Keratinocyte (primary cell): ENCODE measurements around the gene TSHZ2.

Source experiments
- EZH2 ChIP-seq: IDR thresholded peaks from one replicate; pipeline ENCODE4 v1.6.1; 2012; ENCODE audit warnings: inconsistent platforms, mild to moderate bottlenecking, low read length, moderate library complexity
- TF ChIP-seq, protein P1 (sequence below), 3 experiments: IDR thresholded peaks in 1 of 3; conservative IDR thresholded peaks in 1 of 3; optimal IDR thresholded peaks in 1 of 3; 2 replicates in 2 of 3; 3 replicates in 1 of 3; pipeline versions ENCODE3 to v1.5.1; 2011; ENCODE audit warnings: low read length in 3 of 3, mild to moderate bottlenecking in 3 of 3, moderate library complexity in 2 of 3, control low read depth in 1 of 3, inconsistent platforms in 1 of 3; ENCODE audit not compliant: insufficient read depth in 2 of 3; ENCODE audit errors: extremely low read depth in 1 of 3

DNA sequence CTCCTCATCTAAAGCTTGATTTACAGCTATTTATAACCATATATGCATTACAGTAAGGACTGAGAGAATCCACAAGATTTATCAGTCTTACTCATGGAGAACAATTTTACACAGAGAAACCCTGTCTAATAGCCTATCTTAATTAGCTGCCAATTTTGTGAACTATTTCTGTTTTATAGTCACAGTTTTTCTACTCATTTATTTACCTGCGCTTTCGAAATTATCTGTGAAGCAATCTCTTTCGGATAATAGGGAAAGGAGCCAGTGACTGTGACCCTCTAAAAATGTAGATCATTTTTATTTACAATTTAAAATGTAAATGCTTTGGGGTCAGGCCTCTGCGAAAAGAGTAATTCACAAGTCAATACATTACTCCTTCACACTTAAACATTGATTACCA, 98.1 kb downstream of the TSHZ2 start:
- TF ChIP-seq, protein P1, sequence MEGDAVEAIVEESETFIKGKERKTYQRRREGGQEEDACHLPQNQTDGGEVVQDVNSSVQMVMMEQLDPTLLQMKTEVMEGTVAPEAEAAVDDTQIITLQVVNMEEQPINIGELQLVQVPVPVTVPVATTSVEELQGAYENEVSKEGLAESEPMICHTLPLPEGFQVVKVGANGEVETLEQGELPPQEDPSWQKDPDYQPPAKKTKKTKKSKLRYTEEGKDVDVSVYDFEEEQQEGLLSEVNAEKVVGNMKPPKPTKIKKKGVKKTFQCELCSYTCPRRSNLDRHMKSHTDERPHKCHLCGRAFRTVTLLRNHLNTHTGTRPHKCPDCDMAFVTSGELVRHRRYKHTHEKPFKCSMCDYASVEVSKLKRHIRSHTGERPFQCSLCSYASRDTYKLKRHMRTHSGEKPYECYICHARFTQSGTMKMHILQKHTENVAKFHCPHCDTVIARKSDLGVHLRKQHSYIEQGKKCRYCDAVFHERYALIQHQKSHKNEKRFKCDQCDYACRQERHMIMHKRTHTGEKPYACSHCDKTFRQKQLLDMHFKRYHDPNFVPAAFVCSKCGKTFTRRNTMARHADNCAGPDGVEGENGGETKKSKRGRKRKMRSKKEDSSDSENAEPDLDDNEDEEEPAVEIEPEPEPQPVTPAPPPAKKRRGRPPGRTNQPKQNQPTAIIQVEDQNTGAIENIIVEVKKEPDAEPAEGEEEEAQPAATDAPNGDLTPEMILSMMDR (optimal IDR thresholded peaks at IDR 0.05 in 1 of 3, IDR thresholded peaks at IDR 0.05 in 1 of 3, conservative IDR thresholded peaks at IDR 0.05 in 1 of 3; ENCODE audit: extremely low read depth in 1 of 3, insufficient read depth in 2 of 3, low read length in 3 of 3): no peak
- TF ChIP-seq EZH2: no peak
